Measurements from ENCODE around the gene TLR6. TPM values are rescaled to one million over a fixed set of nuclear protein-coding genes. Genes with fewer than 3 reads are reported as not detected.
A peak's percentile ranks its signal among the peaks of the same experiment; 100 is the strongest.

The TLR6 gene
- total RNA-seq, 1 experiment from 2014 or later, result 1.5 TPM

- BruUV-seq (replicated peaks), result TSS peak; percentile 61
- no peak for TF ChIP-seq CTCF (conservative IDR thresholded peaks at IDR 0.05; ENCODE audit: low read depth, low read length)
- no peak for TF ChIP-seq EZH2 (IDR thresholded peaks at IDR 0.05; ENCODE audit: borderline replicate concordance, low read depth, low read length, poor library complexity, severe bottlenecking)
- peak; percentile 67 for DNase-seq (ENCODE audit: low spot score)
- intact Hi-C loops (cut with micrococcal nuclease; ENCODE audit: unreplicated experiment), result loop anchor here (2.0 to 5.0 kb wide), 2 partner anchors 99 to 795 kb away; no protein-coding TSS in a partner anchor
- peaks cover 7% of the 10 kb centered on the region for H3K4me1 ChIP-seq (ENCODE audit: insufficient read depth, low read length, poor library complexity, severe bottlenecking)
- no peak overlapping the region for H3K4me3 ChIP-seq (ENCODE audit: low read depth, low read length, poor library complexity, severe bottlenecking)
- H3K36me3 ChIP-seq (ENCODE audit: insufficient read depth, low read length, poor library complexity, severe bottlenecking), result no peaks in the 10 kb centered on the region
- H3K9me3 ChIP-seq (ENCODE audit: low read depth, low read length, poor library complexity, severe bottlenecking), result no peaks in the 10 kb centered on the region
- CTCF ChIA-PET, result no interaction called here
- no peaks in the 10 kb centered on the region for H3K27me3 ChIP-seq (replicated peaks; ENCODE audit: insufficient read depth, low read depth, low read length, poor library complexity)
- peak overlapping the region; percentile 11 for H3K27ac ChIP-seq (ENCODE audit: low read depth, low read length, poor library complexity, severe bottlenecking)
- POLR2A ChIA-PET (ENCODE audit: low non-redundant PET), result no interaction called here
Observed at GRCh38 chr4:38857354-38858096, 908 bp upstream of the TLR6 start.

GRCh38 chr4:38856046-38856445, 571 bp downstream of the TLR6 start:
- Histone ChIP-seq H3K36me3 (ENCODE audit: insufficient read depth, low read length, poor library complexity, severe bottlenecking) (no peaks in the 10 kb centered on the region), H3K27ac (ENCODE audit: low read depth, low read length, poor library complexity, severe bottlenecking) (no peak overlapping the region), H3K9me3 (ENCODE audit: low read depth, low read length, poor library complexity, severe bottlenecking) (no peaks in the 10 kb centered on the region), H3K4me3 (ENCODE audit: low read depth, low read length, poor library complexity, severe bottlenecking) (peak overlapping the region; percentile 14), H3K27me3 (replicated peaks; ENCODE audit: insufficient read depth, low read depth, low read length, poor library complexity) (no peaks in the 10 kb centered on the region), H3K4me1 (ENCODE audit: insufficient read depth, low read length, poor library complexity, severe bottlenecking) (peaks cover 7% of the 10 kb centered on the region)
- ChIA-PET CTCF (interaction anchor here (0.5 kb wide), 1 partner anchor 96 kb away, joined by 3 read pairs; no protein-coding TSS in a partner anchor), POLR2A (ENCODE audit: low non-redundant PET) (no interaction called here)
- intact Hi-C loops (cut with micrococcal nuclease; ENCODE audit: unreplicated experiment), result loop anchor here (2.0 to 5.0 kb wide), 2 partner anchors 97 to 794 kb away; no protein-coding TSS in a partner anchor
- no peak for TF ChIP-seq CTCF (conservative IDR thresholded peaks at IDR 0.05; ENCODE audit: low read depth, low read length)
- TF ChIP-seq EZH2 (IDR thresholded peaks at IDR 0.05; ENCODE audit: borderline replicate concordance, low read depth, low read length, poor library complexity, severe bottlenecking), result no peak
- no peak for DNase-seq (ENCODE audit: low spot score)
- BruUV-seq (replicated peaks), result no TSS peak

GRCh38 chr4:38855466-38855865, 1.2 kb downstream of the TLR6 start:
- TF ChIP-seq EZH2 (IDR thresholded peaks at IDR 0.05; ENCODE audit: borderline replicate concordance, low read depth, low read length, poor library complexity, severe bottlenecking) (no peak), CTCF (conservative IDR thresholded peaks at IDR 0.05; ENCODE audit: low read depth, low read length) (no peak)
- BruUV-seq (replicated peaks), result no TSS peak
- DNase-seq (ENCODE audit: low spot score), result no peak
- H3K9me3 ChIP-seq (ENCODE audit: low read depth, low read length, poor library complexity, severe bottlenecking), result no peaks in the 10 kb centered on the region
- H3K4me3 ChIP-seq (ENCODE audit: low read depth, low read length, poor library complexity, severe bottlenecking), result no peak overlapping the region
- H3K27ac ChIP-seq (ENCODE audit: low read depth, low read length, poor library complexity, severe bottlenecking), result no peak overlapping the region
- intact Hi-C loops (cut with micrococcal nuclease; ENCODE audit: unreplicated experiment), result loop anchor here (5.0 kb wide), 1 partner anchor 793 kb away; no protein-coding TSS in a partner anchor
- no peaks in the 10 kb centered on the region for H3K27me3 ChIP-seq (replicated peaks; ENCODE audit: insufficient read depth, low read depth, low read length, poor library complexity)
- POLR2A ChIA-PET (ENCODE audit: low non-redundant PET), result interaction anchor here (0.6 kb wide), 1 partner anchor 232 kb away, joined by 4 read pairs; no protein-coding TSS in a partner anchor
- H3K36me3 ChIP-seq (ENCODE audit: insufficient read depth, low read length, poor library complexity, severe bottlenecking), result no peaks in the 10 kb centered on the region
- CTCF ChIA-PET, result interaction anchor here (0.5 kb wide), 1 partner anchor 95 kb away, joined by 3 read pairs; no protein-coding TSS in a partner anchor
- H3K4me1 ChIP-seq (ENCODE audit: insufficient read depth, low read length, poor library complexity, severe bottlenecking), result peaks cover 7% of the 10 kb centered on the region

All from A673 (cell line).